ENCODE measurements around the gene YIPF6. TPM values are rescaled to one million over a fixed set of nuclear protein-coding genes. Genes with fewer than 3 reads are reported as not detected.

YIPF6 gene
- total and polyA plus RNA-seq, 9 of the 15 experiments (the other 6 are each of a cell fraction or from before 2014, with no cell fraction given): 7.7 to 44.2 (median 22.4) TPM

- no peaks in the 10 kb centered on the region for H3K9me1 ChIP-seq (ENCODE audit: control insufficient read depth, insufficient read depth, low read length)
- CTCF ChIA-PET (ENCODE audit: low intra/inter-chr PET ratio): no interaction called here
- peaks cover 58% of the 10 kb centered on the region for H3K79me2 ChIP-seq (ENCODE audit: control insufficient read depth, insufficient read depth, low read length)
- H2AFZ ChIP-seq (ENCODE audit: low read depth, low read length): no peak overlapping the region
- BruUV-seq (replicated peaks): no TSS peak
- intact Hi-C loops (cut with micrococcal nuclease) (no loop called here), in situ Hi-C loops (cut with MboI) (loop anchor here (5.0 kb wide), 1 partner anchor 204 kb away; no protein-coding TSS in a partner anchor)
- FAIRE-seq (no peak), DNase-seq (ENCODE audit: extremely low read depth in 1 of 4, low spot score in 3 of 4) (peak in 3 of 4 experiments; percentile 8 to 26 (median 16)), ATAC-seq (peak; percentile 48)
- H4K20me1 ChIP-seq (replicated peaks; ENCODE audit: control insufficient read depth, insufficient read depth, low read length): peaks cover 6% of the 10 kb centered on the region
- H3K27me3 ChIP-seq (ENCODE audit: control insufficient read depth in 2 of 2, insufficient read depth in 2 of 2, low read length in 2 of 2): no peaks in the 10 kb centered on the region
- H3K36me3 ChIP-seq (ENCODE audit: control insufficient read depth, insufficient read depth, low read length): peaks cover 55% of the 10 kb centered on the region
- H3K4me3 ChIP-seq: no peak overlapping the region
- no peak overlapping the region for H3K27ac ChIP-seq (ENCODE audit: extremely low read depth, low read depth, low read length)
- no peaks in the 10 kb centered on the region for H3K9me3 ChIP-seq (replicated peaks; ENCODE audit: control insufficient read depth, insufficient read depth, low read depth, low read length)
- no peak overlapping the region for H3K9ac ChIP-seq (ENCODE audit: insufficient read depth in 1 of 2, low read depth in 2 of 2, low read length in 2 of 2)
- H3K4me2 ChIP-seq (ENCODE audit: insufficient read depth, low read length): no peak overlapping the region
- POLR2A ChIA-PET: interaction anchor here (0.6 to 1.4 kb wide), 4 partner anchors 8 to 196 kb away, joined by 3 to 6 read pairs (median 6); partner anchors contain the start of gene YIPF6
- 59% methylated on average over 2 of the region's 2 CpGs for WGBS (ENCODE audit: insufficient coverage, low coverage, missing lambda C conversion rate)
- TF ChIP-seq FOXJ2 (tag; IDR thresholded peaks at IDR 0.05) (peak; percentile 93), KLF16 (IDR thresholded peaks at IDR 0.05) (no peak), RFX1 (IDR thresholded peaks at IDR 0.05) (peak; percentile 93), FOXJ3 (CRISPR knock-in tag; IDR thresholded peaks at IDR 0.05) (peak; percentile 81)
- TF ChIP-seq, protein P1, sequence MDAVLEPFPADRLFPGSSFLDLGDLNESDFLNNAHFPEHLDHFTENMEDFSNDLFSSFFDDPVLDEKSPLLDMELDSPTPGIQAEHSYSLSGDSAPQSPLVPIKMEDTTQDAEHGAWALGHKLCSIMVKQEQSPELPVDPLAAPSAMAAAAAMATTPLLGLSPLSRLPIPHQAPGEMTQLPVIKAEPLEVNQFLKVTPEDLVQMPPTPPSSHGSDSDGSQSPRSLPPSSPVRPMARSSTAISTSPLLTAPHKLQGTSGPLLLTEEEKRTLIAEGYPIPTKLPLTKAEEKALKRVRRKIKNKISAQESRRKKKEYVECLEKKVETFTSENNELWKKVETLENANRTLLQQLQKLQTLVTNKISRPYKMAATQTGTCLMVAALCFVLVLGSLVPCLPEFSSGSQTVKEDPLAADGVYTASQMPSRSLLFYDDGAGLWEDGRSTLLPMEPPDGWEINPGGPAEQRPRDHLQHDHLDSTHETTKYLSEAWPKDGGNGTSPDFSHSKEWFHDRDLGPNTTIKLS (IDR thresholded peaks at IDR 0.05; ENCODE audit: borderline replicate concordance, low read depth): no peak
- H3K4me1 ChIP-seq (replicated peaks in 1 of 2; ENCODE audit: control insufficient read depth in 2 of 2, insufficient read depth in 2 of 2, low read length in 2 of 2): peaks cover 0 to 2% of the 10 kb centered on the region in 2 experiments; a peak in 2 of 5 replicates
Observed at GRCh38 chrX:68508799-68509198, 9.9 kb downstream of the YIPF6 start.

Measured in K562 (cell line).